Endothelial cell of umbilical vein (primary cell): ENCODE measurements around the gene MAST4. TPM values are rescaled to one million over a fixed set of nuclear protein-coding genes. Genes with fewer than 3 reads are reported as not detected.

Experiments used
- BruUV-seq: library from RNA; stranded (reverse); fragments of 400-500 nt; replicated peaks from 2 replicates; lab custom pipeline; 2021; lab: Mats Ljungman, UMichigan
- CTCF ChIA-PET: fragments of 300-600, 350-600 bp; sonication (Branson Sonifier 250); formaldehyde crosslinking; loops from one replicate; lab custom pipeline; 2021; ENCODE audit warnings: antibody characterized with exemption, inconsistent platforms; lab: Charles Lee
- POLR2A ChIA-PET: fragments of 300-600, 350-600 bp; sonication (Branson Sonifier 250); formaldehyde crosslinking; loops from one replicate; lab custom pipeline; 2021; ENCODE audit warnings: antibody characterized with exemption, inconsistent platforms; lab: Charles Lee
- DNase-seq: peaks from one replicate; pipeline ENCODE4 v3.0.0-alpha.2; 2011; ENCODE audit warnings: low read depth, low spot score
- FAIRE-seq: peaks from 2 replicates; lab custom pipeline; 2011; peaks lifted over from hg19 to GRCh38; lab: Jason Lieb, UNC
- H2AFZ ChIP-seq: 2 replicates; pipeline ENCODE4 v1.6.0; 2012; ENCODE audit warnings: low read depth, low read length, control low read depth, inconsistent platforms
- H3K27ac ChIP-seq: 2 replicates; pipeline ENCODE4 v1.5.1; 2011; ENCODE audit warnings: low read depth, mild to moderate bottlenecking, control low read depth, low read length, moderate library complexity; ENCODE audit not compliant: insufficient read depth
- H3K27me3 ChIP-seq, 2 experiments: 2 replicates each; pipeline versions ENCODE4 v1.6.0 to v1.6.1; 2011; ENCODE audit warnings: low read length in 2 of 2, mixed read lengths in 1 of 2; ENCODE audit not compliant: control insufficient read depth in 2 of 2, insufficient read depth in 2 of 2
- H3K36me3 ChIP-seq, 2 experiments: 2 replicates in 1 of 2; 3 replicates in 1 of 2; pipeline ENCODE4 v1.5.1; 2011; ENCODE audit warnings: low read length in 2 of 2, mild to moderate bottlenecking in 1 of 2, moderate library complexity in 1 of 2; ENCODE audit not compliant: control insufficient read depth in 2 of 2, insufficient read depth in 2 of 2; ENCODE audit errors: extremely low read depth in 1 of 2
- H3K4me1 ChIP-seq: 3 replicates; pipeline ENCODE4 v1.5.1; 2011; ENCODE audit warnings: mild to moderate bottlenecking, low read length; ENCODE audit not compliant: control insufficient read depth, insufficient read depth; ENCODE audit errors: extremely low read depth
- H3K4me2 ChIP-seq: 2 replicates; pipeline ENCODE4 v1.6.1; 2011; ENCODE audit warnings: low read length, control low read depth, mixed read lengths; ENCODE audit not compliant: insufficient read depth
- H3K4me3 ChIP-seq, 3 experiments: fragments of 200-600 bp in 1 of 3; sonication (generic), shearing (Covaris generic) in 1 of 3; replicated peaks in 1 of 3; 2 replicates each; pipeline ENCODE4 v1.5.1; 2011 to 2016; ENCODE audit warnings: control low read depth in 3 of 3, low read length in 3 of 3, mild to moderate bottlenecking in 2 of 3, inconsistent platforms in 1 of 3, low read depth in 1 of 3, moderate library complexity in 1 of 3; ENCODE audit not compliant: insufficient read depth in 1 of 3
- H3K79me2 ChIP-seq: 2 replicates; pipeline ENCODE4 v1.6.0; 2012; ENCODE audit warnings: low read length, inconsistent platforms; ENCODE audit not compliant: control insufficient read depth, insufficient read depth
- H3K9ac ChIP-seq: replicated peaks from 2 replicates; pipeline ENCODE3; 2011; ENCODE audit warnings: low read length, control low read depth; ENCODE audit not compliant: insufficient read depth; ENCODE audit errors: extremely low read depth
- H3K9me1 ChIP-seq: replicated peaks from 3 replicates; pipeline ENCODE4 v1.6.0; 2011; ENCODE audit warnings: mild to moderate bottlenecking, low read length; ENCODE audit not compliant: control insufficient read depth, insufficient read depth; ENCODE audit errors: extremely low read depth
- H3K9me3 ChIP-seq: replicated peaks from 2 replicates; pipeline ENCODE4 v1.5.1; 2012; ENCODE audit warnings: low read length, inconsistent platforms; ENCODE audit not compliant: control insufficient read depth, insufficient read depth
- H4K20me1 ChIP-seq: replicated peaks from 2 replicates; pipeline ENCODE3; 2011; ENCODE audit warnings: mild to moderate bottlenecking, low read length; ENCODE audit not compliant: control insufficient read depth, insufficient read depth; ENCODE audit errors: extremely low read depth
- EZH2 ChIP-seq: IDR thresholded peaks from 2 replicates; pipeline ENCODE4 v1.6.1; 2012; ENCODE audit warnings: borderline replicate concordance, low read depth, mild to moderate bottlenecking, moderate library complexity, low read length, inconsistent platforms; ENCODE audit not compliant: severe bottlenecking
- FOS ChIP-seq: IDR thresholded peaks from 2 replicates; pipeline ENCODE4 v1.6.1; 2011; ENCODE audit warnings: mild to moderate bottlenecking, low read length, moderate library complexity, borderline replicate concordance; ENCODE audit not compliant: insufficient read depth
- GATA2 ChIP-seq: IDR thresholded peaks from 2 replicates; pipeline ENCODE4 v1.7.0; 2011; ENCODE audit warnings: low read depth, mild to moderate bottlenecking, moderate library complexity, mixed read lengths, low read length; ENCODE audit not compliant: insufficient read length, insufficient read depth
- JUN ChIP-seq: IDR thresholded peaks from 2 replicates; pipeline ENCODE4 v1.6.1; 2011; ENCODE audit warnings: borderline replicate concordance, low read depth; ENCODE audit not compliant: insufficient read length, insufficient read depth
- MAX ChIP-seq: IDR thresholded peaks from 2 replicates; pipeline ENCODE4 v1.6.1; 2011; ENCODE audit not compliant: insufficient read depth, insufficient read length
- MYC ChIP-seq: IDR thresholded peaks from one replicate; pipeline ENCODE4 v1.6.1; 2011; ENCODE audit warnings: mild to moderate bottlenecking, low read depth, low read length
- POLR2A ChIP-seq: IDR thresholded peaks from 2 replicates; pipeline ENCODE4 v1.6.1; 2012; ENCODE audit warnings: low read depth, mild to moderate bottlenecking, control low read depth, low read length
- POLR2AphosphoS5 ChIP-seq: IDR thresholded peaks from 2 replicates; pipeline ENCODE4 v1.6.1; 2012; ENCODE audit warnings: low read depth, mild to moderate bottlenecking, control low read depth, low read length, moderate library complexity; ENCODE audit not compliant: insufficient read depth
- dilution Hi-C: fragments of 300-500 bp; cut with MboI; formaldehyde crosslinking; loops from one replicate; pipeline ENCODE4 v1.15.0; 2019; ENCODE audit warnings: low sequenced_read_pairs; ENCODE audit not compliant: extremely low pct_ligation_motif_present
- intact Hi-C: fragments of 100-400 bp; cut with micrococcal nuclease; formaldehyde crosslinking; loops from one replicate; pipeline ENCODE4 v1.10.0; 2022
- polyA plus RNA-seq, 4 experiments: library from polyadenylated mRNA; depleted of rRNA in 3 of 4; stranded (reverse) in 3 of 4; unstranded in 1 of 4; fragments of >200 nt; gene quantifications; 2 replicates each; pipeline versions ENCODE4 v1.2.1 to v1.2.3, GENCODE V29; 2011 to 2012; ENCODE audit warnings: missing spikeins in 1 of 4
- total RNA-seq: library from RNA; stranded (reverse); gene quantifications from 2 replicates; pipeline ENCODE4 v1.2.3, GENCODE V29; 2021
- TF ChIP-seq, protein P1 (sequence below), 2 donors: IDR thresholded peaks; 1 replicate in 1 of 2; 2 replicates in 1 of 2; pipeline ENCODE4 v1.5.1; 2011; ENCODE audit warnings: low read length in 2 of 2, mild to moderate bottlenecking in 2 of 2, moderate library complexity in 2 of 2, control low read depth in 1 of 2, inconsistent platforms in 1 of 2, low read depth in 1 of 2; ENCODE audit not compliant: insufficient read depth in 1 of 2; ENCODE audit errors: extremely low read depth in 1 of 2

Gene MAST4
- total and polyA plus RNA-seq, 2 donors (not counting 3 experiments of a cell fraction or from before 2014, with no cell fraction given): 40.2 to 116 TPM

DNA sequence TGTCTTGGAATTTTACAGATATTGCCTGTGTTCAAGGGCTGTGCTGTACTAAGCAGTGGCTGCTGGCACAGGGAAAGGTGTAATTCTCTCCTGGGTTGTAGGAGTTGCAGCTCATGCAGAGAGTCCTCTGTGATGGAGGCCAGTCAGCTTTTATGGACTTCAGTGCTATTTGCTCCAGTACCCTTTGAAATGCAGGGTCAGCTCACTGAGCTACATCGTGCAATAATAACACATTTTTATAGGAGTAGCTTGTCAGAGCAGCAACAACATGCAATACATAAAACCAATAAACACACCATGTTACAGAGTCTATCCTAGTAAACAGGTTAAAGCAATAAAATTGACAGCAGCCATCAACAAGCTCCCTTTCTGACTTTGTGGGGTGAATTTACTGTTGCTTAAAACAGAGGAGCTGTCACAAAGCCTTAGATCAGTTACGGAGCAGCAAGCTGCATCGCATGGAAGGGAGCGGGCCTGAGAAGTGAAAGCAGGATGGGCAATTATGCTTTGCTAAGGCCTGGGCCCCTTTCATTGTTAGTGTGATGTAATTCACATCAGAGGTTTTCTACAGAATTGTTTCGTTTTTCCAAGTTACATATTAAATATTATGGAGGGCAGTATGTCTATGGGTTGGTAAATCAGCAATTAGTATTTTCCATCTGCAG, 583.6 kb downstream of the MAST4 start:
- BruUV-seq: no TSS peak
- intact Hi-C loops: no loop called here
- FAIRE-seq: no peak
- no peak overlapping the region for H3K4me2 ChIP-seq
- no peak overlapping the region for H3K27ac ChIP-seq
- no peak overlapping the region for H2AFZ ChIP-seq
- no peaks in the 10 kb centered on the region for H3K36me3 ChIP-seq
- TF ChIP-seq FOS: no peak
- no peak for TF ChIP-seq EZH2
- TF ChIP-seq MYC: no peak
- TF ChIP-seq POLR2AphosphoS5: no peak
- TF ChIP-seq, protein P1, sequence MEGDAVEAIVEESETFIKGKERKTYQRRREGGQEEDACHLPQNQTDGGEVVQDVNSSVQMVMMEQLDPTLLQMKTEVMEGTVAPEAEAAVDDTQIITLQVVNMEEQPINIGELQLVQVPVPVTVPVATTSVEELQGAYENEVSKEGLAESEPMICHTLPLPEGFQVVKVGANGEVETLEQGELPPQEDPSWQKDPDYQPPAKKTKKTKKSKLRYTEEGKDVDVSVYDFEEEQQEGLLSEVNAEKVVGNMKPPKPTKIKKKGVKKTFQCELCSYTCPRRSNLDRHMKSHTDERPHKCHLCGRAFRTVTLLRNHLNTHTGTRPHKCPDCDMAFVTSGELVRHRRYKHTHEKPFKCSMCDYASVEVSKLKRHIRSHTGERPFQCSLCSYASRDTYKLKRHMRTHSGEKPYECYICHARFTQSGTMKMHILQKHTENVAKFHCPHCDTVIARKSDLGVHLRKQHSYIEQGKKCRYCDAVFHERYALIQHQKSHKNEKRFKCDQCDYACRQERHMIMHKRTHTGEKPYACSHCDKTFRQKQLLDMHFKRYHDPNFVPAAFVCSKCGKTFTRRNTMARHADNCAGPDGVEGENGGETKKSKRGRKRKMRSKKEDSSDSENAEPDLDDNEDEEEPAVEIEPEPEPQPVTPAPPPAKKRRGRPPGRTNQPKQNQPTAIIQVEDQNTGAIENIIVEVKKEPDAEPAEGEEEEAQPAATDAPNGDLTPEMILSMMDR (IDR thresholded peaks at IDR 0.05; ENCODE audit: extremely low read depth in 1 of 2, insufficient read depth in 1 of 2, low read depth in 1 of 2, low read length in 2 of 2): no peak
- TF ChIP-seq GATA2: no peak
- TF ChIP-seq POLR2A: no peak
- no peak for TF ChIP-seq MAX
- TF ChIP-seq JUN: no peak
- H3K27me3 ChIP-seq: no peaks in the 10 kb centered on the region
- H3K9me3 ChIP-seq: no peaks in the 10 kb centered on the region
- H3K9ac ChIP-seq: no peak overlapping the region
- H4K20me1 ChIP-seq: no peaks in the 10 kb centered on the region
- DNase-seq: no peak
- POLR2A ChIA-PET: no interaction called here
- no peaks in the 10 kb centered on the region for H3K9me1 ChIP-seq
- dilution Hi-C loops: no loop called here
- CTCF ChIA-PET: interaction anchor here (1.0 to 1.7 kb wide), 2 partner anchors 13 to 32 kb away, joined by 4 to 5 read pairs; no protein-coding TSS in a partner anchor
- H3K4me1 ChIP-seq: peaks cover 13% of the 10 kb centered on the region
- H3K79me2 ChIP-seq: no peaks in the 10 kb centered on the region
- no peak overlapping the region for H3K4me3 ChIP-seq
